Esophagus squamous epithelium (tissue), 4 donors: ENCODE measurements around the gene SPC25.

ENCODE experiments used
- POLR2A ChIP-seq, 4 donors: fragments of 450-650 bp; IDR thresholded peaks; one replicate each; pipeline ENCODE4 v1.6.1; 2017; ENCODE audit warnings: antibody characterized with exemption in 4 of 4, mild to moderate bottlenecking in 4 of 4, moderate library complexity in 3 of 4
- TF ChIP-seq, protein P1 (sequence below), 6 experiments: fragments of 450-650 bp in 4 of 6; fragments of 200-600 bp in 2 of 6; sonication (generic) in 2 of 6; IDR thresholded peaks; one replicate each; pipeline ENCODE4 v1.5.1; 2016 to 2019; ENCODE audit warnings: antibody characterized with exemption in 6 of 6, mild to moderate bottlenecking in 4 of 6, moderate library complexity in 4 of 6

DNA sequence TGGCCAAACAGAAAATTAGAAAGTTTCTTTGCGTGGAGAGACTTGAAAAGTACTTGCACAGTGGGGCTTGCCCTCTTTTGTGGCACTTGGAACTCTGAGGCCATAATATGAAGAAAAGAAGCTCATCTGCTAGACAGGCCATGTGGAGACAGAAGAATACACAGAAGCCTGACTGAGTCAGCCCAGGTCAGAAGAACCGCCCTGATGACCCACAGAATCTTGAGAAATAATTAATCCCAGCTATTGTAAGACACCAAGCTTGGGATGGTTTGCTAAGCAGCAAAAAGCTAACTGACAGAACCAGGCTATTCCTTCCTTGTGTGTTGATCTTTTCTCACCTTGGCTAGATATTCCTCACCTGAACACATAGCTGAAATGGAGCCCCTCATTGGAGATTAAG is 44.6 kb upstream of the SPC25 start:
- TF ChIP-seq, protein P1, sequence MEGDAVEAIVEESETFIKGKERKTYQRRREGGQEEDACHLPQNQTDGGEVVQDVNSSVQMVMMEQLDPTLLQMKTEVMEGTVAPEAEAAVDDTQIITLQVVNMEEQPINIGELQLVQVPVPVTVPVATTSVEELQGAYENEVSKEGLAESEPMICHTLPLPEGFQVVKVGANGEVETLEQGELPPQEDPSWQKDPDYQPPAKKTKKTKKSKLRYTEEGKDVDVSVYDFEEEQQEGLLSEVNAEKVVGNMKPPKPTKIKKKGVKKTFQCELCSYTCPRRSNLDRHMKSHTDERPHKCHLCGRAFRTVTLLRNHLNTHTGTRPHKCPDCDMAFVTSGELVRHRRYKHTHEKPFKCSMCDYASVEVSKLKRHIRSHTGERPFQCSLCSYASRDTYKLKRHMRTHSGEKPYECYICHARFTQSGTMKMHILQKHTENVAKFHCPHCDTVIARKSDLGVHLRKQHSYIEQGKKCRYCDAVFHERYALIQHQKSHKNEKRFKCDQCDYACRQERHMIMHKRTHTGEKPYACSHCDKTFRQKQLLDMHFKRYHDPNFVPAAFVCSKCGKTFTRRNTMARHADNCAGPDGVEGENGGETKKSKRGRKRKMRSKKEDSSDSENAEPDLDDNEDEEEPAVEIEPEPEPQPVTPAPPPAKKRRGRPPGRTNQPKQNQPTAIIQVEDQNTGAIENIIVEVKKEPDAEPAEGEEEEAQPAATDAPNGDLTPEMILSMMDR (IDR thresholded peaks at IDR 0.05) = no peak
- no peak for TF ChIP-seq POLR2A (IDR thresholded peaks at IDR 0.05)
